IPS-NIHi7 (cell line): ENCODE results near the gene C16orf96.

Experiments used
- DNase-seq: peaks from one replicate; pipeline ENCODE4 v3.0.0; 2012; ENCODE audit warnings: mixed read lengths; ENCODE audit errors: extremely low spot score

C16orf96 gene

GRCh38 chr16:4646773-4647643, 90.9 kb downstream of the C16orf96 start:
- no peak for DNase-seq

DNA sequence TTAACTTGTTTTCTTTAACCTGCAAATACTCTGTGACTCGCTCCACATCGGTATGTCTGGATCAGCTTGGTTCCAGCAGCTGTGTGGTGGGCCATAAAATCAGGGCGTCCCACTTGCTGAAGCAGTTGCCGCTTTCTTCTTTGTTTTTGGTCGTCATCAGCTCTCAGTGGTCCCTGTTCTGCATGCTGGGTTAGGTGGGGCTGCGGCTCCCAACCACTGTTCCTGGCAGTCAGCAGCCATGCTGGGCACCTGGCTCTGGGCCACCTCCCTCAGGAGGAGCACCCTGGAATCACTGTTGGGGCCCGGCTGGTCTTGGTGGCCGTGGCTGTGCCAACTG, 91.5 kb downstream of the C16orf96 start:
- DNase-seq = no peak

- no peak for DNase-seq
These were observed 92.8 kb downstream of the C16orf96 start for GRCh38 chr16:4648917-4649316.

GRCh38 chr16:4649744-4650442, 93.8 kb downstream of the C16orf96 start:
- no peak for DNase-seq
